Endothelial cell of umbilical vein (primary cell): ENCODE measurements around the gene GINS3.

Source experiments
- CTCF ChIP-seq, 2 donors: IDR thresholded peaks; 1 replicate in 1 of 2; 2 replicates in 1 of 2; pipeline ENCODE4 v1.5.1; 2011; ENCODE audit warnings: low read length in 2 of 2, mild to moderate bottlenecking in 2 of 2, moderate library complexity in 2 of 2, control low read depth in 1 of 2, inconsistent platforms in 1 of 2, low read depth in 1 of 2; ENCODE audit not compliant: insufficient read depth in 1 of 2; ENCODE audit errors: extremely low read depth in 1 of 2
- POLR2A ChIP-seq: IDR thresholded peaks from 2 replicates; pipeline ENCODE4 v1.6.1; 2012; ENCODE audit warnings: low read depth, mild to moderate bottlenecking, control low read depth, low read length

DNA sequence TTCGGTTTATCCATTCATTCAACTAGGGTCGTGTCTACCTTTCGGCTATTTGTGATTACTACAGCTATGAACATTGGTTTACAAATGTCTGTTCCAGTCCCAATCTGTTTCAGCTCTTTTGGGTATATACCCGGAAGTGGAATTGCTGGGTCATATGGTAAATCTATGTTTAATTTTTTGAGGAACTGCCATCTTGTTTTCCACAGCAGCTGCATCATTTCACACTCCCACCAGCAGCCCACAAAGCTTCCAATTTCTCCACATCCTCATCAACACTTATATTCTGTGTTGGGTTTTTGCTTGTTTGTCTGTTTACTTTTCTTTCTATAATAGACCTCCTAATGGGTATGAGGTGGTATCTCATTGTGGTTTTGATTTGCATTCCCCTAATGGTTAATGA is 48.7 kb upstream of the GINS3 start:
- TF ChIP-seq CTCF (IDR thresholded peaks at IDR 0.05; ENCODE audit: extremely low read depth in 1 of 2, insufficient read depth in 1 of 2, low read depth in 1 of 2, low read length in 2 of 2) = no peak
- TF ChIP-seq POLR2A = no peak
